ENCODE results near the gene RACGAP1.

- TF ChIP-seq CTCF (IDR thresholded peaks at IDR 0.05; ENCODE audit: low read length) (no peak), EZH2 (IDR thresholded peaks at IDR 0.05; ENCODE audit: borderline replicate concordance, low read length) (no peak)
Measured at GRCh38 chr12:49982246-49983087, 42.8 kb downstream of the RACGAP1 start.
